Activated naive CD8-positive, alpha-beta T cell treated with anti-CD3 and anti-CD28 coated beads, Interleukin-2, amount 10 ng/mL, durations not matched to agents 7 days and 5 days (primary cell): Measurements from ENCODE around the gene NAGPA. TPM values are rescaled to one million over a fixed set of nuclear protein-coding genes. Genes with fewer than 3 reads are reported as not detected.

Experiments used
- ATAC-seq: fragments of 150-1000 bp; cut with Tn5 transposase; one replicate; pipeline ENCODE4 v1.10.0; 2021; ENCODE audit warnings: low read depth, moderate library complexity
- POLR2A ChIA-PET: fragments of 350-600 bp; sonication (Branson Sonifier 250); formaldehyde crosslinking; loops from one replicate; lab custom pipeline; 2021; ENCODE audit warnings: antibody characterized with exemption; lab: Charles Lee
- DNase-seq: peaks from one replicate; pipeline ENCODE4 v3.0.0; 2021
- H3K27ac Mint-ChIP-seq: one replicate; pipeline ENCODE4 v1.8.0; 2022; ENCODE audit warnings: mild to moderate bottlenecking, mixed read lengths
- H3K27me3 Mint-ChIP-seq: one replicate; pipeline ENCODE4 v1.8.0; 2022; ENCODE audit warnings: mild to moderate bottlenecking, moderate library complexity, mixed read lengths
- H3K36me3 Mint-ChIP-seq: one replicate; pipeline ENCODE4 v1.8.0; 2021; ENCODE audit warnings: mild to moderate bottlenecking, mixed read lengths
- H3K4me1 Mint-ChIP-seq: one replicate; pipeline ENCODE4 v1.8.0; 2021; ENCODE audit warnings: mixed read lengths
- H3K4me3 Mint-ChIP-seq: one replicate; pipeline ENCODE4 v1.8.0; 2022; ENCODE audit warnings: mild to moderate bottlenecking, moderate library complexity, mixed read lengths
- H3K9me3 Mint-ChIP-seq: one replicate; pipeline ENCODE4 v1.8.0; 2021; ENCODE audit warnings: mixed read lengths
- total RNA-seq, 2 experiments: library from RNA; stranded (reverse); gene quantifications; one replicate each; pipeline ENCODE4 v1.2.3, GENCODE V29; 2021

NAGPA gene
- total RNA-seq, 2 experiments from 2014 or later, result 18.2 to 19.9 TPM

- POLR2A ChIA-PET, result interaction anchor here (1.9 kb wide), 1 partner anchor 40 kb away, joined by 6 read pairs; the partner anchor contains the start of gene ALG1
- no peak overlapping the region for H3K27ac Mint-ChIP-seq
- DNase-seq, result no peak
- H3K4me3 Mint-ChIP-seq, result no peak overlapping the region
- H3K36me3 Mint-ChIP-seq, result no peaks in the 10 kb centered on the region
- no peaks in the 10 kb centered on the region for H3K9me3 Mint-ChIP-seq
- no peaks in the 10 kb centered on the region for H3K27me3 Mint-ChIP-seq
- peaks cover 10% of the 10 kb centered on the region for H3K4me1 Mint-ChIP-seq
- ATAC-seq, result no peak
These were observed 2.1 kb downstream of the NAGPA start for GRCh38 chr16:5031601-5032000.

- H3K36me3 Mint-ChIP-seq, result no peaks in the 10 kb centered on the region
- no peak overlapping the region for H3K27ac Mint-ChIP-seq
- peaks cover 10% of the 10 kb centered on the region for H3K4me1 Mint-ChIP-seq
- H3K4me3 Mint-ChIP-seq, result no peak overlapping the region
- no peaks in the 10 kb centered on the region for H3K27me3 Mint-ChIP-seq
- POLR2A ChIA-PET, result no interaction called here
- DNase-seq (no peak), ATAC-seq (no peak)
- no peaks in the 10 kb centered on the region for H3K9me3 Mint-ChIP-seq
These were observed 3.4 kb downstream of the NAGPA start for GRCh38 chr16:5030251-5030870.

GRCh38 chr16:5028950-5029475 is 4.7 kb downstream of the NAGPA start:
- H3K4me1 Mint-ChIP-seq, result peaks cover 6% of the 10 kb centered on the region
- ATAC-seq (no peak), DNase-seq (no peak)
- POLR2A ChIA-PET, result no interaction called here
- H3K4me3 Mint-ChIP-seq, result no peak overlapping the region
- H3K27me3 Mint-ChIP-seq, result no peaks in the 10 kb centered on the region
- no peaks in the 10 kb centered on the region for H3K9me3 Mint-ChIP-seq
- no peaks in the 10 kb centered on the region for H3K36me3 Mint-ChIP-seq
- no peak overlapping the region for H3K27ac Mint-ChIP-seq

GRCh38 chr16:5027575-5028235 is 6.0 kb downstream of the NAGPA start:
- no peak overlapping the region for H3K27ac Mint-ChIP-seq
- H3K4me3 Mint-ChIP-seq, result no peak overlapping the region
- no peaks in the 10 kb centered on the region for H3K9me3 Mint-ChIP-seq
- H3K36me3 Mint-ChIP-seq, result no peaks in the 10 kb centered on the region
- DNase-seq (no peak), ATAC-seq (no peak)
- H3K27me3 Mint-ChIP-seq, result no peaks in the 10 kb centered on the region
- peaks cover 3% of the 10 kb centered on the region for H3K4me1 Mint-ChIP-seq
- POLR2A ChIA-PET, result no interaction called here

GRCh38 chr16:5027086-5027485 is 6.6 kb downstream of the NAGPA start:
- no peak for ATAC-seq
- Mint-ChIP-seq H3K36me3 (no peaks in the 10 kb centered on the region), H3K4me3 (no peak overlapping the region), H3K27ac (no peak overlapping the region), H3K9me3 (no peaks in the 10 kb centered on the region), H3K4me1 (peaks cover 1% of the 10 kb centered on the region), H3K27me3 (no peaks in the 10 kb centered on the region)
- DNase-seq, result no peak
- POLR2A ChIA-PET, result no interaction called here

- ATAC-seq, result no peak
- Mint-ChIP-seq H3K27ac (no peak overlapping the region), H3K9me3 (no peaks in the 10 kb centered on the region), H3K4me3 (no peak overlapping the region), H3K27me3 (no peaks in the 10 kb centered on the region), H3K4me1 (peaks cover 1% of the 10 kb centered on the region), H3K36me3 (no peaks in the 10 kb centered on the region)
- POLR2A ChIA-PET, result interaction anchor here (0.6 kb wide), 1 partner anchor 8 kb away, joined by 3 read pairs; no protein-coding TSS in a partner anchor
- no peak for DNase-seq
These were observed 7.1 kb downstream of the NAGPA start for GRCh38 chr16:5026664-5027063.

GRCh38 chr16:5025171-5025632 is 8.5 kb downstream of the NAGPA start:
- no peaks in the 10 kb centered on the region for H3K9me3 Mint-ChIP-seq
- peaks cover 1% of the 10 kb centered on the region for H3K4me1 Mint-ChIP-seq
- POLR2A ChIA-PET, result interaction anchor here (1.2 kb wide), 1 partner anchor 199 kb away, joined by 3 read pairs; no protein-coding TSS in a partner anchor
- H3K4me3 Mint-ChIP-seq, result no peak overlapping the region
- DNase-seq, result no peak
- ATAC-seq, result no peak
- no peaks in the 10 kb centered on the region for H3K27me3 Mint-ChIP-seq
- no peaks in the 10 kb centered on the region for H3K36me3 Mint-ChIP-seq
- no peak overlapping the region for H3K27ac Mint-ChIP-seq

GRCh38 chr16:5024632-5025031 is 9.1 kb downstream of the NAGPA start:
- Mint-ChIP-seq H3K4me3 (no peak overlapping the region), H3K27me3 (no peaks in the 10 kb centered on the region), H3K36me3 (no peaks in the 10 kb centered on the region), H3K27ac (no peak overlapping the region), H3K9me3 (no peaks in the 10 kb centered on the region), H3K4me1 (peaks cover 1% of the 10 kb centered on the region)
- POLR2A ChIA-PET, result interaction anchor here (1.2 kb wide), 1 partner anchor 199 kb away, joined by 3 read pairs; no protein-coding TSS in a partner anchor
- DNase-seq (no peak), ATAC-seq (no peak)

GRCh38 chr16:5022521-5022920 is 11.2 kb downstream of the NAGPA start:
- POLR2A ChIA-PET, result no interaction called here
- no peak overlapping the region for H3K27ac Mint-ChIP-seq
- ATAC-seq (no peak), DNase-seq (no peak)
- no peaks in the 10 kb centered on the region for H3K27me3 Mint-ChIP-seq
- H3K4me1 Mint-ChIP-seq, result no peaks in the 10 kb centered on the region
- no peak overlapping the region for H3K4me3 Mint-ChIP-seq
- no peaks in the 10 kb centered on the region for H3K9me3 Mint-ChIP-seq
- no peaks in the 10 kb centered on the region for H3K36me3 Mint-ChIP-seq

GRCh38 chr16:5020551-5020950 is 13.2 kb downstream of the NAGPA start:
- Mint-ChIP-seq H3K4me3 (no peak overlapping the region), H3K27me3 (no peaks in the 10 kb centered on the region), H3K4me1 (no peaks in the 10 kb centered on the region), H3K27ac (no peak overlapping the region), H3K9me3 (no peaks in the 10 kb centered on the region), H3K36me3 (no peaks in the 10 kb centered on the region)
- ATAC-seq (no peak), DNase-seq (no peak)
- POLR2A ChIA-PET, result no interaction called here

- no peaks in the 10 kb centered on the region for H3K4me1 Mint-ChIP-seq
- ATAC-seq (no peak), DNase-seq (no peak)
- no peaks in the 10 kb centered on the region for H3K27me3 Mint-ChIP-seq
- no peak overlapping the region for H3K4me3 Mint-ChIP-seq
- no peaks in the 10 kb centered on the region for H3K36me3 Mint-ChIP-seq
- H3K27ac Mint-ChIP-seq, result no peak overlapping the region
- H3K9me3 Mint-ChIP-seq, result no peaks in the 10 kb centered on the region
- POLR2A ChIA-PET, result no interaction called here
These were observed 14.0 kb downstream of the NAGPA start for GRCh38 chr16:5019775-5020174.

- H3K27ac Mint-ChIP-seq, result no peak overlapping the region
- H3K4me3 Mint-ChIP-seq, result no peak overlapping the region
- ATAC-seq, result no peak
- H3K27me3 Mint-ChIP-seq, result no peaks in the 10 kb centered on the region
- H3K4me1 Mint-ChIP-seq, result no peaks in the 10 kb centered on the region
- POLR2A ChIA-PET, result no interaction called here
- H3K36me3 Mint-ChIP-seq, result no peaks in the 10 kb centered on the region
- DNase-seq, result no peak
- no peaks in the 10 kb centered on the region for H3K9me3 Mint-ChIP-seq
These were observed 14.9 kb downstream of the NAGPA start for GRCh38 chr16:5018793-5019192.

- ATAC-seq (no peak), DNase-seq (no peak)
- POLR2A ChIA-PET, result no interaction called here
- H3K9me3 Mint-ChIP-seq, result no peaks in the 10 kb centered on the region
- H3K36me3 Mint-ChIP-seq, result no peaks in the 10 kb centered on the region
- H3K27ac Mint-ChIP-seq, result no peak overlapping the region
- no peak overlapping the region for H3K4me3 Mint-ChIP-seq
- H3K4me1 Mint-ChIP-seq, result no peaks in the 10 kb centered on the region
- no peaks in the 10 kb centered on the region for H3K27me3 Mint-ChIP-seq
These were observed 16.1 kb downstream of the NAGPA start for GRCh38 chr16:5017678-5017969.
